Left renal pelvis (tissue), 4 donors: ENCODE results near the gene SLC44A1. TPM values are rescaled to one million over a fixed set of nuclear protein-coding genes. Genes with fewer than 3 reads are reported as not detected.

Experiments
- DNase-seq, 4 donors: peaks; one replicate each; pipeline ENCODE4 v3.0.0-alpha.2; 2013; ENCODE audit warnings: low read depth in 4 of 4, low spot score in 3 of 4
- polyA plus RNA-seq, 4 donors: library from polyadenylated mRNA; unstranded; fragments of 120-200 nt; gene quantifications; one replicate each; pipeline ENCODE4 v1.2.1, GENCODE V29; 2013; ENCODE audit not compliant: insufficient read length in 4 of 4

The SLC44A1 gene
- polyA plus RNA-seq, 4 donors: 33.4 to 61.0 (median 50.7) TPM

DNA sequence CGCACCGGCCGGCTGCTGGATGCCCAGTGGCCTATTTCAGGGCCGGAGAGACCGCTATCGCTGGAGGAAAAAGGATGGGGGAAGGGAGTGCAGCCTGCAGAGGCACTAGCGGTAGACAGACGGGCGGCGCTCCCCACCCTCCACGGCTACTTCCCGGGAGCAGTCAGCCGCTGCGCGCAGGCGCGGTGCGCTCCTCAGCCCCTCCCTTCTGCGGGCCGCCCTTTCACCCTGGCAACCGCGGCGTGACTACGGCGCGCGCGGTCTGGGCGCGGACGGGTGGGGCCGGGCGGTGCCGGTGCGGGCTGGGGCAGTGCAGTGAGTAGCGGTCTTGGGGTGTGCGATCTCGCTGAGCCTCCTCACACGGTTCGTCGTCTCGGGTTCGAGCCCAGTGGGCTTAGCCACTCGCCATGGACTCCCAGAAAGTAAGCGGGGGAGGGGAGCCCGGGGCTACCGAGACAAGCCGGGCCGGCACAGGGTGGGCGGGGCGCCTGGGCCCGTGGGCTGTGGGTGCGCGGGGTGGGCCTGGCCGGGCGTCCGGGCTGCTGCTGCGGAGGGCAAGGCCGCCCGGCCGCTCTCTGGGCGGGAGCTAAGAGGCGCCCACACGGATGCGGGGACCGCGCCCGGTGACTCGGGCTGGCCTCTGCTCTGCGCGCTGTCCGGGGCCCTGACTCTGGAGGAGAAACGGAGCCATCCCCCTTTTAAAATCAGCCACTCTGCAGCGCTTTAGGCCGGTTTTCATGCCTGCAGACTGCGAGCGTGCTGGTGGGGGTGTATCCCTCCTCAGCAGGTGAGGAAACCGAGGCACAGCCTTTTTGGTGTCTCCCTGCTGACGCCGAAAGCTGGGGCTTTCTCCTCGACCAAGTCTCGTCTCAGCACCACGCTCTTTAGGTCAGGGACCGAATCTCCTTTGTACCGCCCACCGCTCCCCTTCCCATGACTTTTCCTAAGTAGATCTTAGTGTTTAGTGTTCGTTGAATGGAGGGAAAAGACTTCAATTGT is 203.7 kb downstream of the SLC44A1 start, which contains the start of gene FSD1L:
TSS of gene FSD1L (plus strand) at position 221 of the 999 bp plus-strand sequence. CDS start at position 408, 187 bp downstream.
- DNase-seq: peak; percentile 67 to 80 (median 74)

DNA sequence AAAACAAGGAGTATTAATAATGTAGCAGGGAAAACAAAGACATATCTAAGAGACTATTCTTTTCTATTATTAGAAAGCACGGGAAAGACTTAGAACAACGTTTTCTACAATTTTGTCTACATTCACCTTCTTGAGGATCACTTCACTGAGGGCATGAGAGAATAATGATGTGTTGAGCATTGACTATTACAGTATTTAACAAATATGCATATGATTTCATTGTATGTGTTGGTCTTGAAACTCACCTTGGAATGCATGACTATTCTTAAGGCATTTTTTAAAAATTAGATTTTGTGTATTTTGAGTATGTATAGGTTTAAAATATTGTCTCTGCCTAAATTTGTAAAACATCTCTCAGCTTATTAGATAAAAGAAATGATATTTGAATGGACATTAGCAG is 204.6 kb downstream of the SLC44A1 start:
- no peak for DNase-seq

DNA sequence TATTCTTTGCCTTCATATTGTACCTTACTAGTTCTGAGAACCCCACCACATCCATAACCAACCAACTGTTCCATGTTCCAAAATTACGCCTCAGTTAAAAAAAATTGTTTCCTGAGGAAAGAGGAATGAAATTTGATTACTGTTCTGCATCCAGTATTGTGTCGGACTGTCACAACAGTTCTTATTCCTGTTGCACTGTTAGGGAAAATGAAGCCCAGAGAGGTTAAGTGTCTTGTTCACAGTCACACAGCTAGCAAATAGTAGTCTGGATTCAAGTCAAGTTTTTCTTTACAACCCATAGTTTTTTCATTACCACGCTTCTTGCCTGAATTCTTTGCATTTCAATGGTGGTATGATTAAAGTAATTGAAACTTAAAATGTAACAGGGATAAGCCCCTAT is 207.7 kb downstream of the SLC44A1 start:
- DNase-seq: no peak

DNA sequence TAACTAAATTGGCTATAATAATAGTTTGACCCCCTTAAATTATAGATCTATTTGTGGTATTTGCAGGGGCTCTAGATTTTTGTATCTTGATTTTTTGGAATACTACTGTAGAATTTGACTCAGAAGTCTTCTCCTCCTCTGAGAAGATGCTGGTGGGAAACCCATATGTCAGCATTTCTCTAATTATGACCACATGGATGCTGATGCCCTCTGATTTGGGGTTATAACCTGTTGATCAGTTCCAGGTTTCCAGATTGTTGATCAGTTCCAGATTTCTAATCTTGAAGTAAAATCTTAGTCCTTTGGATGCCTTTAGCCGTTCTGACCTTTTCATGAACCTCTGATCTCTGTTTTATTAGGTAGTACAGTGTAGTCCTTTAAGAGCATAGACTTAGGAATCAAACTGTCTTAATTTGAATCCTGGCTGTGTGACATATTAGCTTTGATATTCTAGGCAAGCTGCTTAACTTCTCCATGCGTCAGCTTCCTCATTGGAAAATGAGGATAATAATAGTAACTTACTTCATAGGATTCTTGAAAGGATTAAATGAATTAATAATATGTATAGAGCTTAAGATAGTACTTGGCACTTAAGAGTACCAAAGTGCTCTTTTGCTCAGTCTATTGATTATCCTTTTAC is 211.5 kb downstream of the SLC44A1 start:
- no peak for DNase-seq

DNA sequence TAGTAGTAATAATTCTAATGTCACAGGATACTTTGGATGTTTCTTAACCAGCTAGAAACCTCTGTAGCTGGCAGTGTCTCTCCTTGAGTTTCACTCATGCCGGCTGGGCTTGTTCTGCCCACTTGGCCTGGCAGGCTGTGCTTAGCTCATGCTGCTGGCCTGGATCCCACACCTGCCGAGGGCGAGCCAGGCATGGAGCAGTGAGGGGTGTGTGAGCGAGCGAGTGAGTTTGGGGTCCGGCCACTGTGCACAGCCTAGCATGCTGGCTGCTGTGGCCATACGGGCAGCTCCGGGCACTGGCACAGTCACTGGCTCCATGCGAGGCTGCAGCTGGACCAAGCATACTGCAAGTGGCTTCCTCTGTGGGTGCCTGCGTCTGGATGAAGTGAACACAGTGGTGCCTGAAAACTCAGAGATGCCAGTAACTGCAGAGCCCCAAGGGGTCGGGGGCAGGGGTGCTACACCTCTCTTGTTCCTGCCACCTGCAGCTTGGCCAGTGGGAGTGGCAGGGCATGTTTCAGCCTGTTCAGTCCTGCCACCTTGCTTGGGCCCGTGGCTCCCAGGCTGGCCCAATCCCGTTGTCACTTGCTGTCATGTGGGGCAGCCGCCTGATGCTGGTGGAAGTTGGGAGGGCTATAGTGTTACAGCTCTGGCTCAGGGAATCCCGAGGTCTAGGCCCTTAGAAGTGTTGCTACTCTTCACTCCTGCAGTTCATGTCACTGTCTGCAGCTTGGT is 213.3 kb downstream of the SLC44A1 start:
- DNase-seq: no peak

DNA sequence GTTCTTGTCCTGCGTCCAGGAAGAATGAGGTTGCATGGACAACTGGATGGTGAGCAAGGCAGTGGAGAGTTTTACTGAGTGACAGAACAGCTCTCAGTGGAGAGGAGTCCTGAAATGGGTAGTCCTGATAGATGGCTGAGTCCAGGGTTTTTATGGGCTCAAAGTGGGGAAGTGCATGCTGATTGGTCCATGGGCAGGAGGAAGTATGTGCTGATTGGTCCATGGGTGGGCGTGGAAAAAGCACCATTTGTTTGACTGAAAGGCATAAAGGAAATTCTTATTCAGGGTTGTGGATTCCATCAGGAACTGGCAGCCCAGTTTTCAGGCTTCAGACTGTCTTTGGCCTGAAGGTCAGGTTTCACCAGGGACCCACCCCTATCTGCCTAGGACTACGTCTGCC is 214.0 kb downstream of the SLC44A1 start:
- DNase-seq: no peak

DNA sequence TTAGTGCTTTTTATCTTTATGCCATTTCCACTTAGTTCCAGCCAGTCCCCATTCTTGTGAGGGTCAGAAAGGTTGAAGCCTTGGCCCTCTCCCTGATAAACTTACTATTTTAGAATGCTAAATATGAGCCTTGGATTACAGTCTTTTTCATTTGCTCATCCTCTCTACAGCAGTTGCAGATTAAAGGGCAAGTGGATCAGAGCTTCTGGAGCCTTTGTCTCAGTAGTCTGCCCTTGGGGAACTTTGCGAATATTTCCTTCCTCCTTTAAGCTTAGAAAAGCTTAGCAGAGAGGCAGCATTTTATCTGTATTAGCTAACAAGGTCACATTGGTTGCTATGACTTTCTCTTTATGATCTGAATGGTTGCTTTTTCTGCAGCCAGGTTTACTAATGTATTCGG is 214.9 kb downstream of the SLC44A1 start:
- DNase-seq: no peak

DNA sequence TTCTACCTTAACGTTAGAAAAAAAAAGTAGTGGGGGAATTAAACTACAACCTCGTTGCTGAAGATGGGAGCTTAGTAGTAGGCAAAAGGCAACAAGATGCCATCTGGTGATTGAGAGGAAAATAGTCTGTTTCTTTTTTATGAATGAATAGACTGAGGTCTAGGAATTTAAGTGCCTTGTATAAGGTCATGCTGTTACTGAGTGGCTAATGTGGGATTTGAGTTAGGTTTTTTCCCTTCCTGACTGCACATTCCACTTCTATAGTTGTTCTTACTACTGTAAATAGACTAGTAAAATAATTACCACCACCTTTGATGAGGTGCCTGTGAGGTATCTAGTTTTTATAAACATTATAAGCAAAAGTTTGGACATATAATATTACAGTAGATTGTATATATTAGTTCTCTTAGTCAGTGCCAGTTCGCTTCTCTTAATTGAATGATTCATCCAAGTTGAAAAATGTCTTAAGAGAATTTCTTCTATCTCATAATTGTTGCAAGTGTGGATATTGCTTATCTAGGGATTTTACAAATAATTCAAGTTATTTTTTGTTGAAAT is 222.5 kb downstream of the SLC44A1 start:
- DNase-seq: no peak

DNA sequence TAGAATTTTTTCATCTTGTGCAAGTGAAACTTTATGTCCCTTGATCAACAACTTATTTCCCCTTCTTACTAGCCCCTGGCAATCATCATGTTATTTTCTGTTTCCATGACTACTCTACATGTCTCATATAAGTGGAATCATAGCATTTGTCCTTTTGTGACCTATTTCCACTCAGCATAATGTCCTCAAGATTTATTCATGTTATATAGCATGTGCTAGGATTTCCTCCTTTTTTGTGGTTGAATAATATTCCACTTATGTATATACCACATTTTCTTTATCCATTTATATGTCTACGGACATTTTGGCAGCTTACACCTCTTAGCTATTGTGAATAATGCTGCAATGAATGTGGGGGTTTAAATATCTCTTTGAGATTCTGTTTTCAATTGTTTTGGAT is 224.4 kb downstream of the SLC44A1 start:
- no peak for DNase-seq

DNA sequence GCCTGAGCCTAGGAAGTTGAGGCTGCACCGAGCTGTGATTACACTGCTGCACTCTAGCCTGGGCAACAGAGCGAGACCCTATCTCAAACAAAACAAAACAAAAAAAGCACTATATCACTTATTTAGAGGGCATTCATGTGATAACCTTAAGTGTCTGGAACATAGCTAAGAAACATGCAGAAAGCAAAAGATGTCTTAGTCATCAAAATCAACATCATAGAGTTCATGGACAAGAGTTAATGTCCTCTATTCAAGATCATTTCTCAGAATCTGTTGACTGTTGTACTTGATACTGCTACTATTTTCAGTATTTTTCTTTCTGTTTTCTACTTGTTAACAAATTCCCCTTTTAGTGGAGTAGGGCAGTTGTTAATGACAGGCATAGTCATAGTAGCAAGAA is 228.8 kb downstream of the SLC44A1 start:
- DNase-seq: no peak

DNA sequence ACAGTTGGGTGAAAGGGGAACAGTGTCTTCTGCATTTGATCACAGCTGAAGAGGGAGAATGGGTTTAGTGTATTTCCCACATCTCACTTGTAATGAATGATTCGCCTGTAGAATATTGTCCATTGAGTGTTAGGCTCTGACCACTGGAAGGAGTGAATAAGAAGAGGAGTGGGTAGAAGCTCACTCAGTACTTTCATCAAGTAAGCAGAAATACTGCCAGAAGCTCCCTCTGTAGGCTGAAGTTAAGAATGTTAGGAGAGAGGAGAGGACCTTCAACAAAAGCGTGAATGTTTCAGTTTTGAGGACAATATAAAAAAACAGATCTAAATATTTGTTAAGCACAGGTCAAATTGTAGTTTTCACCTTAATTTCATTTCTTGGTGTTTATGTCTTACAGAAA is 230.9 kb downstream of the SLC44A1 start:
- DNase-seq: peak in 1 of 4 donors; percentile 4

DNA sequence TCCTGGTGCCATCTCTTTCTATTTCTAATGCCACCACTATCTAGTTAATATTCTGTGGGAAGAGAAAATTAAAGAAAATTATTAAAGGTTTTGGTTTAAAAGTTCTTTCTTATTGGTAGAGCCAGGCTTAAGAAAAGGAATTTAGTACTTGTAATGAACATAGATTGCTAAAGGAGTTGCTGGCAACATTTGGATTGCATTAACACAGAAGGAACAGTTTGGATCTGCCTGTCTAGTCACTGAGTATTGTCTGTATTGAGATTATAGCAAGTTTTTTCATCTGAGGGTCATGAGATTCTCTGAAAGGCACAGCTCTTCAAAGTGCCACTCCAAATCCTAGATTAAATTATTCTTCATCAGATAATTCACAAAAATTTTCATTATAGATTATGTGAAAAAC is 235.4 kb downstream of the SLC44A1 start:
- no peak for DNase-seq

DNA sequence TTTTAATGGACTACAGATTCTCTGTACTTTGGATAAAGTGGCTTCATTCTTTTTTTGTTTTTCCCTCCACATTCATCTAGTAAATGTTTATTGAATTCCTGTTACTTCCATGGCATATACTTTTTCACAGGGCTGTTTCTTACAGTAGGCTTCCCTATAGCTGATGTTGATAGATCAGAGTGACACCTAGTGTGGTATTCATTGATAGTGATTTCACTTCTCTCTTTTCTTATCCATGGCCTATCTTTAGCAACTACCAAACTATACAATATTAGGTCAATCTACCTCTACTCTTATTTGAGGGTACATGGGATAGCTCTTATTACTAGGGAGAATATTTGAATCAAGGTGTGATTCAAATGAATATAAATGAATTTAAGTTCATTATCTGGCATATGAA is 239.2 kb downstream of the SLC44A1 start:
- no peak for DNase-seq

DNA sequence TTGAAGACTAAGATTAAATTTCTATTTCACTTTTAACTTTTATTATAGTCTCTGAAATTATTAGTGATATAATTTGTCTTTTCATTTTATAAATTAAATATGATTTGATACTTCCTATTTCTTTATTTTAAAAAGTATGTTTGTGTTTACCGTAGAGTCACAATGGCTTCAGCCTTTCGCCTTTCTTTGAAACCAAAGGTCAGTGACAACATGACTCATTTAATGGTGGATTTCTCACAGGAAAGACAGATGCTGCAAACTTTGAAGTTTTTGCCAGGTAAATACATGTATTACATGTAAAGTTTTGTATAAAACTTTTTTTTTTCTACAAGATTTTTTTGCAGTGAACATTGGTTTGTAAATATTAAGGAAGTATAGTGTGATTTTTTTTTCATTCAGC is 239.8 kb downstream of the SLC44A1 start:
- DNase-seq: no peak

DNA sequence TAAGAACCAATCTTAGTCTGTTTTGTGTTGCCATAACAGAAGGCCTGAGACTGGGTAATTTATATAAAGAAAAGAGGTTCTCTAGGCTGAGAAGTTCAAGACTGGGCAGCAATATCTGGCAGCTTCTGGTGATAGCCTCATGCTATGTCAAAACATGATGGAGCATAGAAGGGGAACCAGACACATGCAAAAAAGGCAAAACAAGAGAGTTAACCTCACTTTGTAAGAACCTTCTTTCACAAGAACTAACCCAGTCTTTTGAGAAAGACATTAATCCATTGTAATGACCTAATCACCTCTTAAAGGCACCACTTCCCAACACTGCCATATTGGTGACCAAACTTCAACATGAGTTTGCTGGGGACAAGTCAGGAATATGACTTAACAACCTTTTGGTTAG is 240.7 kb downstream of the SLC44A1 start:
- no peak for DNase-seq

Other genes starting within 250 kb of the SLC44A1 start
- gene FSD1L, start 203.4 kb downstream of the SLC44A1 start, polyA plus RNA-seq: 10 to 100 TPM in 2 of 4 donors, 1 to 10 TPM in 2; 5.7 to 11.2 (median 9.5) TPM